ACHN (cell line): ENCODE results near the gene FAM114A1.
"Not testable (repeated sequence)": the region's sequence is repeated elsewhere in the genome, so short reads cannot be mapped to it uniquely, and the experiment has no call there.

ENCODE experiments used
- DNase-seq: peaks from one replicate; pipeline ENCODE4 v3.0.0-alpha.2; 2015
- in situ Hi-C: cut with HindIII; loops from 2 replicates; pipeline ENCODE4 v1.10.0; 2017; ENCODE audit warnings: low sequenced_read_pairs, low pct_ligation_motif_present, low pct_unique_long_range_greater_than_20kb

The FAM114A1 gene

GRCh38 chr4:38980903-38981676, 113.5 kb downstream of the FAM114A1 start:
- in situ Hi-C loops: no loop called here
- DNase-seq: no peak

- no peak for DNase-seq
- in situ Hi-C loops: no loop called here
Measured at GRCh38 chr4:38982361-38983095, 114.9 kb downstream of the FAM114A1 start.

GRCh38 chr4:38983291-38983690, 115.7 kb downstream of the FAM114A1 start:
- in situ Hi-C loops: no loop called here

GRCh38 chr4:38983787-38984598, 116.4 kb downstream of the FAM114A1 start:
- in situ Hi-C loops: no loop called here
- no peak for DNase-seq

More at GRCh38 chr4:38983291-38983690, 115.7 kb downstream of the FAM114A1 start:
- DNase-seq: no peak

- no peak for DNase-seq
- in situ Hi-C loops: no loop called here
Measured at GRCh38 chr4:38985410-38986100, 117.9 kb downstream of the FAM114A1 start.

- no peak for DNase-seq
- in situ Hi-C loops: no loop called here
Measured at GRCh38 chr4:38987491-38987890, 119.9 kb downstream of the FAM114A1 start.

GRCh38 chr4:38988353-38988752, 120.7 kb downstream of the FAM114A1 start:
- DNase-seq, in situ Hi-C loops: not testable (repeated sequence)

- DNase-seq: no peak
- in situ Hi-C loops: no loop called here
Measured at GRCh38 chr4:38989487-38989886, 121.9 kb downstream of the FAM114A1 start.

GRCh38 chr4:38990241-38990640, 122.6 kb downstream of the FAM114A1 start:
- in situ Hi-C loops: no loop called here
- no peak for DNase-seq

- peak; percentile 9 for DNase-seq
- in situ Hi-C loops: no loop called here
Measured at GRCh38 chr4:38993683-38994082, 126.1 kb downstream of the FAM114A1 start.

GRCh38 chr4:38994135-38994534, 126.5 kb downstream of the FAM114A1 start:
- DNase-seq: no peak
- in situ Hi-C loops: no loop called here
